HCT116 (cell line): ENCODE data around the gene KLHDC3. TPM values are rescaled to one million over a fixed set of nuclear protein-coding genes. Genes with fewer than 3 reads are reported as not detected.

Source experiments
- ATAC-seq: fragments of 200-7000 bp; cut with Tn5 transposase; 2 replicates; pipeline ENCODE4 v1.9.1; 2020; ENCODE audit warnings: mild to moderate bottlenecking, moderate library complexity
- BruUV-seq: library from RNA; stranded (reverse); fragments of 400-500 nt; replicated peaks from 2 replicates; lab custom pipeline; 2021; lab: Mats Ljungman, UMichigan
- CTCF ChIA-PET: fragments of 300-600 bp; sonication (Branson Sonifier 250); formaldehyde crosslinking; loops from one replicate; lab custom pipeline; 2021; ENCODE audit warnings: antibody characterized with exemption; lab: Charles Lee
- POLR2A ChIA-PET: fragments of 300-600, 350-600 bp; sonication (Branson Sonifier 250); formaldehyde crosslinking; loops from one replicate; lab custom pipeline; 2021; ENCODE audit warnings: antibody characterized with exemption; lab: Charles Lee
- RAD21 ChIA-PET, 2 experiments: fragments of 300-600 bp; sonication (Branson Sonifier 250); formaldehyde crosslinking; loops; one replicate each; lab custom pipeline; 2023; ENCODE audit warnings: low total read pairs in 2 of 2; ENCODE audit not compliant: uncharacterized antibody in 2 of 2, unreplicated experiment in 2 of 2, low non-redundant PET in 1 of 2; lab: Charles Lee
- DNase-seq: peaks from one replicate; pipeline ENCODE4 v3.0.0-alpha.2; 2010; ENCODE audit warnings: low read depth, low spot score
- H2AFZ ChIP-seq: fragments of 200-600 bp; shearing (Covaris generic), sonication (generic); 2 replicates; pipeline ENCODE4 v1.6.1; 2017; ENCODE audit warnings: low read depth, mixed run types, mixed read lengths, antibody characterized with exemption, low read length; ENCODE audit not compliant: poor library complexity, severe bottlenecking
- H3K27ac ChIP-seq: 2 replicates; pipeline ENCODE4 v1.5.1; 2012; ENCODE audit warnings: low read depth, low read length
- H3K27me3 ChIP-seq: fragments of 200-600 bp; sonication (generic); 2 replicates; pipeline ENCODE4 v1.6.1; 2016; ENCODE audit warnings: mixed run types, low read length, mixed read lengths; ENCODE audit not compliant: insufficient read depth
- H3K36me3 ChIP-seq, 2 experiments: fragments of 200-500 bp in 1 of 2; fragments of 200-600 bp in 1 of 2; sonication (Bioruptor generic) in 1 of 2; sonication (generic) in 1 of 2; 2 replicates each; pipeline versions ENCODE4 v1.5.1 to v1.6.1; 2014 to 2016; ENCODE audit warnings: low read length in 2 of 2, inconsistent platforms in 1 of 2, mixed read lengths in 1 of 2, mixed run types in 1 of 2; ENCODE audit not compliant: insufficient read depth in 2 of 2, control insufficient read depth in 1 of 2
- H3K4me1 ChIP-seq, 2 experiments: fragments of 200-600 bp in 1 of 2; sonication (generic) in 1 of 2; 2 replicates each; pipeline versions ENCODE4 v1.5.1 to v1.6.1; 2012 to 2017; ENCODE audit warnings: low read length in 2 of 2, inconsistent platforms in 1 of 2, mild to moderate bottlenecking in 1 of 2, mixed read lengths in 1 of 2, mixed run types in 1 of 2, moderate library complexity in 1 of 2; ENCODE audit not compliant: insufficient read depth in 2 of 2, control insufficient read depth in 1 of 2
- H3K4me2 ChIP-seq: fragments of 200-600 bp; sonication (generic); 2 replicates; pipeline ENCODE4 v1.6.1; 2017; ENCODE audit warnings: mixed run types, low read length, mixed read lengths
- H3K4me3 ChIP-seq, 2 experiments: fragments of 200-600 bp in 1 of 2; sonication (generic) in 1 of 2; replicated peaks in 1 of 2; 2 replicates each; pipeline ENCODE4 v1.5.1; 2011 to 2016; ENCODE audit warnings: low read length in 2 of 2, control low read depth in 1 of 2, low read depth in 1 of 2, mild to moderate bottlenecking in 1 of 2, mixed read lengths in 1 of 2, mixed run types in 1 of 2
- H3K79me2 ChIP-seq: fragments of 200-600 bp; sonication (generic); 2 replicates; pipeline ENCODE4 v1.6.1; 2017; ENCODE audit warnings: mild to moderate bottlenecking, mixed run types, low read length, moderate library complexity, mixed read lengths; ENCODE audit not compliant: insufficient read depth
- H3K9ac ChIP-seq: fragments of 200-600 bp; sonication (generic); 2 replicates; pipeline ENCODE4 v1.6.1; 2016; ENCODE audit warnings: low read length, mixed read lengths
- H3K9me2 ChIP-seq: fragments of 200-600 bp; sonication (generic), shearing (Covaris generic); 2 replicates; pipeline ENCODE4 v1.6.1; 2017; ENCODE audit warnings: mixed run types, mild to moderate bottlenecking, moderate library complexity; ENCODE audit not compliant: insufficient read depth
- H3K9me3 ChIP-seq, 2 experiments: fragments of 200-500 bp in 1 of 2; fragments of 200-600 bp in 1 of 2; sonication (Bioruptor generic) in 1 of 2; sonication (generic) in 1 of 2; 2 replicates each; pipeline ENCODE4 v1.6.1; 2014 to 2017; ENCODE audit warnings: low read length in 2 of 2, mixed read lengths in 2 of 2, inconsistent platforms in 1 of 2, low read depth in 1 of 2, mild to moderate bottlenecking in 1 of 2, mixed run types in 1 of 2, moderate library complexity in 1 of 2; ENCODE audit not compliant: control insufficient read depth in 1 of 2, insufficient read depth in 1 of 2
- H4K20me1 ChIP-seq: fragments of 200-600 bp; sonication (generic), shearing (Covaris generic); 2 replicates; pipeline ENCODE4 v1.6.1; 2017; ENCODE audit warnings: mixed run types, mild to moderate bottlenecking, moderate library complexity; ENCODE audit not compliant: insufficient read depth
- CBX3 ChIP-seq: IDR thresholded peaks from 2 replicates; pipeline ENCODE4 v1.6.1; 2012; ENCODE audit warnings: low read depth
- CEBPB ChIP-seq: IDR thresholded peaks from 2 replicates; pipeline ENCODE4 v1.6.1; 2012; ENCODE audit warnings: low read depth
- EGR1 ChIP-seq: IDR thresholded peaks from 2 replicates; pipeline ENCODE4 v1.6.1; 2012; ENCODE audit warnings: low read depth
- ELF1 ChIP-seq: IDR thresholded peaks from 2 replicates; pipeline ENCODE4 v1.6.1; 2012; ENCODE audit warnings: low read depth, borderline replicate concordance
- JUND ChIP-seq: IDR thresholded peaks from 2 replicates; pipeline ENCODE4 v1.6.1; 2012
- POLR2A ChIP-seq: IDR thresholded peaks from 2 replicates; pipeline ENCODE4 v1.7.0; 2011; ENCODE audit warnings: borderline replicate concordance; ENCODE audit not compliant: insufficient read depth, insufficient read length; ENCODE audit errors: extremely low read depth
- POLR2AphosphoS5 ChIP-seq: IDR thresholded peaks from 2 replicates; pipeline ENCODE4 v1.6.1; 2011; ENCODE audit warnings: mild to moderate bottlenecking, low read depth, low read length, moderate library complexity
- SP1 ChIP-seq: IDR thresholded peaks from 2 replicates; pipeline ENCODE4 v1.6.1; 2012; ENCODE audit warnings: low read depth
- SRF ChIP-seq: IDR thresholded peaks from 2 replicates; pipeline ENCODE4 v1.6.1; 2012; ENCODE audit warnings: low read depth
- TCF7L2 ChIP-seq: IDR thresholded peaks from 2 replicates; pipeline ENCODE4 v1.7.0; 2011; ENCODE audit warnings: borderline replicate concordance, inconsistent platforms; ENCODE audit not compliant: insufficient read depth, insufficient read length; ENCODE audit errors: extremely low read depth
- ZNF274 ChIP-seq: fragments of 200-500 bp; sonication (Bioruptor generic); IDR thresholded peaks from 2 replicates; pipeline ENCODE4 v1.6.1; 2014; ENCODE audit warnings: mild to moderate bottlenecking, low read depth, low read length, inconsistent platforms
- intact Hi-C: fragments of 100-400 bp; cut with micrococcal nuclease; formaldehyde crosslinking; loops from 2 replicates; pipeline ENCODE4 v1.10.0; 2022
- total RNA-seq: library from RNA; stranded (reverse); gene quantifications from one replicate; pipeline ENCODE4 v1.2.1, GENCODE V29; 2021; ENCODE audit not compliant: unreplicated experiment
- TF ChIP-seq, protein P1 (sequence below), 3 experiments: fragments of 200-600 bp in 1 of 3; sonication (generic) in 1 of 3; IDR thresholded peaks in 2 of 3; conservative IDR thresholded peaks in 1 of 3; 2 replicates each; pipeline ENCODE4 v1.5.1; 2012 to 2017; ENCODE audit warnings: low read depth in 2 of 3, low read length in 2 of 3, antibody characterized with exemption in 1 of 3, borderline replicate concordance in 1 of 3, control low read depth in 1 of 3, mild to moderate bottlenecking in 1 of 3, mixed read lengths in 1 of 3, mixed run types in 1 of 3, moderate library complexity in 1 of 3; ENCODE audit not compliant: insufficient read depth in 1 of 3
- TF ChIP-seq, protein P2 (sequence below): IDR thresholded peaks from 2 replicates; pipeline ENCODE4 v1.6.1; 2011; ENCODE audit warnings: mild to moderate bottlenecking, low read length, moderate library complexity; ENCODE audit not compliant: insufficient replicate concordance; ENCODE audit errors: extremely low read depth

Gene KLHDC3
- total RNA-seq, 1 experiment from 2014 or later = 67.2 TPM

DNA sequence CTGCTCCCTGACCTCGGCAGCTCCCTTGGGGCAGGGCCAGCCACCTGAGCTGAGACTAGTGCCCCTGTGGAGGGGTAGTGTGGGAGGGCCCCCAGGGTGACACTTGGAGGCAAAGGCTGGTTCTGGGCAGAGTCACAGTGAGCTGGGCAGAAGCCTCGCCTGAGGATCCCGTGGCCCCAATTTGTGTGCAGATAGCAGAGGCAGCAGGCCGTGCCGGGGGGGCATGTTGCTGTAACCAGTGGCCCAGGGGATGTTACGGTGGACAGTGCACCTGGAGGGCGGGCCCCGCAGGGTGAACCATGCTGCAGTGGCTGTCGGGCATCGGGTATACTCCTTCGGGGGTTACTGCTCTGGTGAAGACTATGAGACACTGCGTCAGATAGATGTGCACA is 2.9 kb downstream of the KLHDC3 start:
- peaks cover 51% of the 10 kb centered on the region for H3K79me2 ChIP-seq
- H3K27me3 ChIP-seq = no peaks in the 10 kb centered on the region
- TF ChIP-seq POLR2AphosphoS5 = no peak
- TF ChIP-seq, protein P1, sequence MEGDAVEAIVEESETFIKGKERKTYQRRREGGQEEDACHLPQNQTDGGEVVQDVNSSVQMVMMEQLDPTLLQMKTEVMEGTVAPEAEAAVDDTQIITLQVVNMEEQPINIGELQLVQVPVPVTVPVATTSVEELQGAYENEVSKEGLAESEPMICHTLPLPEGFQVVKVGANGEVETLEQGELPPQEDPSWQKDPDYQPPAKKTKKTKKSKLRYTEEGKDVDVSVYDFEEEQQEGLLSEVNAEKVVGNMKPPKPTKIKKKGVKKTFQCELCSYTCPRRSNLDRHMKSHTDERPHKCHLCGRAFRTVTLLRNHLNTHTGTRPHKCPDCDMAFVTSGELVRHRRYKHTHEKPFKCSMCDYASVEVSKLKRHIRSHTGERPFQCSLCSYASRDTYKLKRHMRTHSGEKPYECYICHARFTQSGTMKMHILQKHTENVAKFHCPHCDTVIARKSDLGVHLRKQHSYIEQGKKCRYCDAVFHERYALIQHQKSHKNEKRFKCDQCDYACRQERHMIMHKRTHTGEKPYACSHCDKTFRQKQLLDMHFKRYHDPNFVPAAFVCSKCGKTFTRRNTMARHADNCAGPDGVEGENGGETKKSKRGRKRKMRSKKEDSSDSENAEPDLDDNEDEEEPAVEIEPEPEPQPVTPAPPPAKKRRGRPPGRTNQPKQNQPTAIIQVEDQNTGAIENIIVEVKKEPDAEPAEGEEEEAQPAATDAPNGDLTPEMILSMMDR (IDR thresholded peaks at IDR 0.05 in 2 of 3, conservative IDR thresholded peaks at IDR 0.05 in 1 of 3; ENCODE audit: borderline replicate concordance in 1 of 3, insufficient read depth in 1 of 3, low read depth in 2 of 3, low read length in 2 of 3) = no peak
- TF ChIP-seq CBX3 = no peak
- no peak for TF ChIP-seq SP1
- no peak for TF ChIP-seq TCF7L2
- TF ChIP-seq JUND = no peak
- no peak for TF ChIP-seq SRF
- no peak for TF ChIP-seq POLR2A
- TF ChIP-seq CEBPB = no peak
- no peak for TF ChIP-seq ELF1
- TF ChIP-seq, protein P2, sequence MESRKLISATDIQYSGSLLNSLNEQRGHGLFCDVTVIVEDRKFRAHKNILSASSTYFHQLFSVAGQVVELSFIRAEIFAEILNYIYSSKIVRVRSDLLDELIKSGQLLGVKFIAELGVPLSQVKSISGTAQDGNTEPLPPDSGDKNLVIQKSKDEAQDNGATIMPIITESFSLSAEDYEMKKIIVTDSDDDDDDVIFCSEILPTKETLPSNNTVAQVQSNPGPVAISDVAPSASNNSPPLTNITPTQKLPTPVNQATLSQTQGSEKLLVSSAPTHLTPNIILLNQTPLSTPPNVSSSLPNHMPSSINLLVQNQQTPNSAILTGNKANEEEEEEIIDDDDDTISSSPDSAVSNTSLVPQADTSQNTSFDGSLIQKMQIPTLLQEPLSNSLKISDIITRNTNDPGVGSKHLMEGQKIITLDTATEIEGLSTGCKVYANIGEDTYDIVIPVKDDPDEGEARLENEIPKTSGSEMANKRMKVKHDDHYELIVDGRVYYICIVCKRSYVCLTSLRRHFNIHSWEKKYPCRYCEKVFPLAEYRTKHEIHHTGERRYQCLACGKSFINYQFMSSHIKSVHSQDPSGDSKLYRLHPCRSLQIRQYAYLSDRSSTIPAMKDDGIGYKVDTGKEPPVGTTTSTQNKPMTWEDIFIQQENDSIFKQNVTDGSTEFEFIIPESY = no peak
- TF ChIP-seq EGR1 = no peak
- no peak for TF ChIP-seq ZNF274
- no peak overlapping the region for H2AFZ ChIP-seq
- RAD21 ChIA-PET = no interaction called here
- ATAC-seq (no peak), DNase-seq (no peak)
- no peak overlapping the region for H3K27ac ChIP-seq
- intact Hi-C loops = no loop called here
- no peak overlapping the region for H3K4me3 ChIP-seq
- no peaks in the 10 kb centered on the region for H4K20me1 ChIP-seq
- H3K36me3 ChIP-seq = peaks cover 10 to 12% of the 10 kb centered on the region in 2 experiments
- POLR2A ChIA-PET = interaction anchor here (0.7 to 1.2 kb wide), 2 partner anchors 33 to 133 kb away, joined by 3 read pairs; partner anchors contain the start of gene PPP2R5D
- H3K9ac ChIP-seq = no peak overlapping the region
- no peak overlapping the region for H3K4me2 ChIP-seq
- BruUV-seq = no TSS peak
- CTCF ChIA-PET = no interaction called here
- H3K9me2 ChIP-seq = no peaks in the 10 kb centered on the region
- H3K9me3 ChIP-seq = no peaks in the 10 kb centered on the region
- H3K4me1 ChIP-seq = peaks cover 10 to 31% of the 10 kb centered on the region in 2 experiments; a peak in 3 of 4 replicates
